ENCODE measurements around the gene GAK.
A peak's percentile ranks its signal among the peaks of the same experiment; 100 is the strongest.
"Not testable (repeated sequence)": the region's sequence is repeated elsewhere in the genome, so short reads cannot be mapped to it uniquely, and the experiment has no call there.

GAK gene

DNA sequence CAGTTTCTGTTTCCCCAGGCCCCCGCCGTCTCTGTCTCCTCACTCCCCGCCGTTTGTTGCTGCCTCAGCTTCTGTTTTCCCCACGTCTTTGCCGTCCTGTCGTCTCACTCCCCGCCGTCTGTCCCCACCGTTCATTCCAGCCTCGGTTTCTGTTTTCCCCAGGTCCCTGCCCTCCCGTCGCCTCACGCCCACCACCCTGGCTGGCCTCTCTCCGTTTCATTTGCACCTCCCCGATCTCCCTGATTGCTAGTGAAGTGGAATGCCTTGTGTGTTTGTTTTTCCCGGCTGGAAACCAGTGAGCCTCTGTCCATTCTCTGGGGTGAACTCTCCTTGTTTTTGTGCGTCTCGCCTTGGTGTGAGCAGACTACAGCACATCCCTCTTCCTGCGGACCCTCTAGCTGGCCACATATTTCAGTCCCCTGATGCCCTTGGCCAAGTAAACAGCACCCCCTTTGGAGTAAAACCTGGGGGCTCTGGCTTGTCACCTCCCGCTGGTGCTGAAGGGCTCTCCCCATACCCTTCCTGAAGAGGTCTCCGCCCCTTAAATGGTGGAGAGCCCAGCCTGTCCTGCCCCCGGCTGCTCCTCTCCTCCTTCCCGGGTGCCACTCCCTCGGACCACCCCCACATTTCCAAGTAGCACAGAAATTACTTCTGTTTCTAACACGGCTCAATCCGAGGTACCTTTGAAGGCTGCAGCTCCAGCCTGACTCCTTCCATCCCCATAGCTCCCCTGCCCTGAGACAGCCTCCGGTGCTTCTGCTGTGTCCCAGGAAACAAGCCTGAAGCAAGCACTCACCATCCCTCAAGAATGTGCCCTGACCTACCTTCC lies 13.4 kb upstream of the GAK start:
- Mint-ChIP-seq H3K27me3 (no peaks in the 10 kb centered on the region), H3K27ac (ENCODE audit: low read depth) (peak overlapping the region; percentile 76), H3K4me3 (no peak overlapping the region), H3K36me3 (ENCODE audit: insufficient read depth) (no peaks in the 10 kb centered on the region), H3K4me1 (peaks cover 21% of the 10 kb centered on the region), H3K9me3 (no peaks in the 10 kb centered on the region)
- DNase-seq (ENCODE audit: low spot score in 2 of 2), result no peak
- no peak for ATAC-seq (replicated peaks; ENCODE audit: extremely low read depth, poor library complexity, severe bottlenecking)

DNA sequence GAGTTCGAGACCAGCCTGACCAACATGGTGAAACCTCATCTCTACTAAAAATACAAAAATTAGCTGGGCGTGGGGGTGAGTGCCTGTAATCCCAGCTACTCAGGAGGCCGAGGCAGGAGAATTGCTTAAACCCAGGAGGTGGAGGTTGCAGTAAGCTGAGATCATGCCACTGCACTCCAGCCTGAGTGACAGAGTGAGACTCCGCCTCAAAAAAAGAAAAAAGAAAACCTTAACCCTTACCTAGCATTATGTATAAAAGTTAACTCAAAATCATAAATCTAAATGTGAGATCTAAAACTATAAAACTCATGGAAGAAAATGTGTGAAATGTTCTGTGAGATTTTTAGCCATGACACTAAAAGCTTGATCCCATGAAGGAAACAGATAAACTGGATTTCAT lies 7.4 kb upstream of the GAK start:
- not testable (repeated sequence) for H3K4me3 Mint-ChIP-seq; H3K27ac Mint-ChIP-seq (ENCODE audit: low read depth); H3K9me3 Mint-ChIP-seq; H3K27me3 Mint-ChIP-seq; H3K36me3 Mint-ChIP-seq (ENCODE audit: insufficient read depth); ATAC-seq (replicated peaks; ENCODE audit: extremely low read depth, poor library complexity, severe bottlenecking); DNase-seq (ENCODE audit: low spot score in 2 of 2)
- peaks cover 17% of the 10 kb centered on the region for H3K4me1 Mint-ChIP-seq

DNA sequence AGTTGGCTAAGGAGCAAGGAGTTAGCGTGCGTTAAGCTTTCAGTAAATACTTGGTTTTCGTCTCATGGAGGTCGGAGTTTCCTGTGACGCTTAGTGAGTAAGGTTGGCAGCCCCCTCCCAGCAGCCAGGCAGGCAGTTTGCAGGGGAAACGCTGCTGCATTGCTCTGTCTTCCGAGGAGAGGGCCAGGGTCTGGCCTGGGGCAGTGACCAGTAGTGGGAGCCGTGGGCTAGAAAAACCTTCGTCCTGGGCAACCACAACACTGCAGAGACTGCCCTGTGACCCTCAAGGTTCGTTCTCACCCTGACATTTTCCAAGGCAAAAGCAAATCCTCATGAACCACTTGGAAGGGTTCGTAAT lies 576 bp upstream of the GAK start:
- Mint-ChIP-seq H3K36me3 (ENCODE audit: insufficient read depth) (peaks cover 23% of the 10 kb centered on the region), H3K4me3 (peak overlapping the region; percentile 93), H3K27ac (ENCODE audit: low read depth) (peak overlapping the region; percentile 91), H3K4me1 (peaks cover 40% of the 10 kb centered on the region), H3K27me3 (no peaks in the 10 kb centered on the region), H3K9me3 (no peaks in the 10 kb centered on the region)
- ATAC-seq (replicated peaks; ENCODE audit: extremely low read depth, poor library complexity, severe bottlenecking) (no peak), DNase-seq (ENCODE audit: low spot score in 2 of 2) (no peak)

DNA sequence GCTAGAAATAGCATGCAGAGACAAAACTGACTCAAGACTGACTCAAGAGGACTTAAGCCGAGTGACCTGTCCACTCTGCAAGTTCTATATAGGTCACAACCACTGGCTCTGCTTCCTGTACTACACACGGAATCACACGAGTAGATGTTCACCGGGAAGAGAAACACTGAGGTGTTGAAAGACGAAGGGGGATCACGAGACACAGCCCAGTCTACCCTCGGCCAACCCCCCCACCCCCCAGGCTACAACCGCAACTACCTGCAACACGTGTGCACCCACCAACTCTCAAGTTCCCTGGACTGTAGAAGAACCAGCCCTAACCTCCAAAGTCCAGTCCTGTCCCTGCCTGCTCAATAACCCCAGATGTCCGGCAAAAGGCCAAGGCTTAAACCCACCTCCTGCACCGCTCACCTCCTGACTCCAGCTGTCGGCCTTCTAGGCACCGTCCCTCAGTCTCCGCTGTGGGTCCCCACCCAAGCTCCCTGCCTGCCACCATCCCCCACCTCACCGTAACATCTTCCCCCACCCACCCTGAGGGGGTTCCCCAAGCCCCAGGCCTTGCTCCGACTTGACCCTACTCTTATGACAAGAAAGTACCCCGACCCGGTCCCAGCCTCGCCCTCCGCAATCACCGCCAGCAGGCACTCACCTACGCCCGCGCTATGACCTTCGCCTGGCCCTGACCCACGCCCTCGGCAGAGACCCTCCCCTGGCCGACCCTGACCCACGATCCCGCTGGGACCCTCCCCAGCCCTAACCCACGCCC lies 739 bp downstream of the GAK start:
- Mint-ChIP-seq H3K9me3 (no peaks in the 10 kb centered on the region), H3K4me3 (peak overlapping the region; percentile 93), H3K4me1 (peaks cover 40% of the 10 kb centered on the region), H3K27me3 (no peaks in the 10 kb centered on the region), H3K36me3 (ENCODE audit: insufficient read depth) (peaks cover 23% of the 10 kb centered on the region), H3K27ac (ENCODE audit: low read depth) (peak overlapping the region; percentile 91)
- ATAC-seq (replicated peaks; ENCODE audit: extremely low read depth, poor library complexity, severe bottlenecking) (peak; percentile 9), DNase-seq (ENCODE audit: low spot score in 2 of 2) (no peak)

DNA sequence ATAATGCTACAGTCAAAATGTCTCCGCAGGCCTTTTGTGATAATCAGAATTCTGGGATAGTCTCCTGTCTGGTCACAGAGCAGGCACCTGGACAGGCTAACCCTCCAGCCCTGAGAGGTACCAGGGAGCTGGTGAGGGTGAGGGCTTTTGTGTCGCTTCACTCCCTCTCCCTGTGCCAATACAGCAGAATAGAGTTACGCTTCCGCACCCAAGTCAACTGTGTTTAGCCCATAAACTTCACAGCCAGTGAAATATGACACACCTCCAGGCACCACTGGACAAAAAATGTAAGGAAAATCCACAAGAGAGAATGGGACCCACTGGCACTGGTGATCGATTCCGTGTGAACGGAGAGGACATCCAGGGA lies 1.3 kb downstream of the GAK start:
- Mint-ChIP-seq H3K4me3 (peak overlapping the region; percentile 93), H3K9me3 (no peaks in the 10 kb centered on the region), H3K27ac (ENCODE audit: low read depth) (peak overlapping the region; percentile 91), H3K4me1 (peaks cover 40% of the 10 kb centered on the region), H3K27me3 (no peaks in the 10 kb centered on the region), H3K36me3 (ENCODE audit: insufficient read depth) (peaks cover 25% of the 10 kb centered on the region)
- DNase-seq (ENCODE audit: low spot score in 2 of 2), result no peak
- ATAC-seq (replicated peaks; ENCODE audit: extremely low read depth, poor library complexity, severe bottlenecking), result no peak

DNA sequence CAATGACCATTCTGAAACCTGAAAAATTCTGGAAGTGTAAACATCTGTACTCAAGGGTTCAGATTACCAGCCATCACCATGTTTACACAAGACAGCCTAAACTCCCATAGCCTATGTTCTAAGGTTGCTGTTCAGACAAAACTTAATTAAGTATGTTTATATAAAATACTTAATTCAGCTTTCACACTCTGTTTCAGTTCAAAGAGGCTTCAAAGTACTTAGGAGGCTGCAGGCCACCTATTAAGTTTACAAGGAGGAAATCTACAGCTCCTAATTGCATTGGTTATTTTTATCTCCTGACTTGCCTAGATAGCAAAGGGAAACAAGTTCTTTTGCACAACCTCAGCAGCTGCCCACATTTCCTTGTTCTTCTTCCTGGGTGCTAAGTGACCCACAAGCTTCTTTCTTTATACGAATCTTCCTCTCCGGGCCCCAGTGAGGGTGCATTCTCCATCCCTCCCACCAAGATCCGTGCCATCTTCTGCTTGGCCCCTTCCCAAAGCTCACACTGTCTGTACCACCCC lies 2.0 kb downstream of the GAK start:
- Mint-ChIP-seq H3K9me3 (no peaks in the 10 kb centered on the region), H3K4me1 (peaks cover 48% of the 10 kb centered on the region), H3K27me3 (no peaks in the 10 kb centered on the region), H3K27ac (ENCODE audit: low read depth) (peak overlapping the region; percentile 91), H3K4me3 (peak overlapping the region; percentile 93), H3K36me3 (ENCODE audit: insufficient read depth) (peaks cover 27% of the 10 kb centered on the region)
- ATAC-seq (replicated peaks; ENCODE audit: extremely low read depth, poor library complexity, severe bottlenecking) (no peak), DNase-seq (ENCODE audit: low spot score in 2 of 2) (no peak)

DNA sequence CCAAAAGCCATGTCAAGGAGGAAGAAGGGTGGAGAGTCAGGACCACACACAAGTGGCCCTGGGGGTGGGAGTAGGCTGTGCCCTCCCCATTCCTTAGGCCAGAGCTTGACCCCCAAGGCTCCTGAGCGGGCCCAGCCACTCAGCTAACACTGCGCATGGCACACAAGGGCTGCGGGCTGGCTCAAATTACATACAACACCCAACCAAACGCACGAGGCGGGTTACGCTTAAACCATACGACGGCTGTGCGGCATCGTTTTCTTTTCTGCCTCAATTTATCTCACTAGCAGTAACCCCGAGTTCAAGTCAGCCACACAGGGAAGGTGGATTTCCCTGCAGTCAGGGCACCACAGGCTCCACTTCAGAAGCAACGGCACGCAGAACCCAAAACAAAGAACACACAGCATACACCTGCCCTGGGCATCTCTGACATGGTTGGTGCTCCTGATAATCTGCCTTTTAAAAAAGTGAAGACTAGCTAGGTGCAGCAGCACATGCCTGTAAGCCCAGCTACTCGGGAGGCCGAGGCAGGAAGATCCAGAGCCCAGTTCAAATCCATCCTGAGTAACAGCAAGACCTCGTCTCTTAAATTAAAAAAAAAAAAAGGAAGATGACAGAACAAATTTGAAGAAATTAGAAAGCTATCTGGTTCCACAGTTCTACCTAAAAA lies 2.9 kb downstream of the GAK start:
- no peak for DNase-seq (ENCODE audit: low spot score in 2 of 2)
- Mint-ChIP-seq H3K27ac (ENCODE audit: low read depth) (peak overlapping the region; percentile 44), H3K4me3 (no peak overlapping the region), H3K4me1 (peaks cover 53% of the 10 kb centered on the region), H3K9me3 (no peaks in the 10 kb centered on the region), H3K36me3 (ENCODE audit: insufficient read depth) (peaks cover 32% of the 10 kb centered on the region), H3K27me3 (no peaks in the 10 kb centered on the region)
- ATAC-seq (replicated peaks; ENCODE audit: extremely low read depth, poor library complexity, severe bottlenecking), result no peak

DNA sequence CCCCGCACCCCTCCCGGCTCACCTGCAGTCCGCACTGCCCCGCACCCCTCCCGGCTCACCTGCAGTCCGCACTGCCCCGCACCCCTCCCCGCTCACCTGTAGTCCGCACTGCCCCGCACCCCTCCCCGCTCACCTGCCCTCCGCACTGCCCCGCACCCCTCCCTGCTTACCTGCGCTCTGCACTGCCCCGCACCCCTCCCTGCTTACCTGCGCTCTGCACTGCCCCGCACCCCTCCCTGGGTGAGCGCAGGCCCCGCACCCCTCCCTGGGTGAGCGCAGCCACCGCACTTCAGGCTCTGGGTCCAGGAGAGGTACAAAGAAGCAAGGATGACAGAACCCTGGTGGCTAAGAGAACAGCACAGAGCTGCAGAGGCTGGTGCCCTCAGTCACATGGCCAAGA lies 4.5 kb downstream of the GAK start:
- not testable (repeated sequence) for H3K4me3 Mint-ChIP-seq; H3K27me3 Mint-ChIP-seq; H3K27ac Mint-ChIP-seq (ENCODE audit: low read depth); H3K9me3 Mint-ChIP-seq; DNase-seq (ENCODE audit: low spot score in 2 of 2); ATAC-seq (replicated peaks; ENCODE audit: extremely low read depth, poor library complexity, severe bottlenecking)
- peaks cover 30% of the 10 kb centered on the region for H3K36me3 Mint-ChIP-seq (ENCODE audit: insufficient read depth)
- peaks cover 52% of the 10 kb centered on the region for H3K4me1 Mint-ChIP-seq

DNA sequence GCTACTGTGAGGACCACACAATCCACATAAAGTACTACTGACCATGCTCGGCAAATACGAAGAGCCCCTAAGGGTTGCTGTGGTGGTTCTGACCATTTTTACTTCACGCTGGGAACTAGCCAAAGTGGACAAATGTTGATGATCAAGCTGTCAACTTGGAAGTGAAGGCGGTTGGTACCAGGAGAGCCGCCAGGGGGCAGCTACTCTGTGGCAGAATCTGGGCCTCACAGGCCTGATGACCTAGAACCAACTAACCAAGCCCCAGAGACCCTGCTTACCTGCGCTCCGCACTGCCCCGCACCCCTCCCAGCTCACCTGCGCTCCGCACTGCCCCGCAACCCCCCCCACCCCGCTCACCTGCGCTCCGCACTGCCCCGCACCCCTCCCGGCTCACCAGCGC lies 5.6 kb downstream of the GAK start:
- no peak for DNase-seq (ENCODE audit: low spot score in 2 of 2)
- Mint-ChIP-seq H3K4me3 (peak overlapping the region; percentile 25), H3K27me3 (no peaks in the 10 kb centered on the region), H3K27ac (ENCODE audit: low read depth) (peak overlapping the region; percentile 13), H3K4me1 (peaks cover 55% of the 10 kb centered on the region), H3K9me3 (no peaks in the 10 kb centered on the region), H3K36me3 (ENCODE audit: insufficient read depth) (peaks cover 20% of the 10 kb centered on the region)
- no peak for ATAC-seq (replicated peaks; ENCODE audit: extremely low read depth, poor library complexity, severe bottlenecking)

DNA sequence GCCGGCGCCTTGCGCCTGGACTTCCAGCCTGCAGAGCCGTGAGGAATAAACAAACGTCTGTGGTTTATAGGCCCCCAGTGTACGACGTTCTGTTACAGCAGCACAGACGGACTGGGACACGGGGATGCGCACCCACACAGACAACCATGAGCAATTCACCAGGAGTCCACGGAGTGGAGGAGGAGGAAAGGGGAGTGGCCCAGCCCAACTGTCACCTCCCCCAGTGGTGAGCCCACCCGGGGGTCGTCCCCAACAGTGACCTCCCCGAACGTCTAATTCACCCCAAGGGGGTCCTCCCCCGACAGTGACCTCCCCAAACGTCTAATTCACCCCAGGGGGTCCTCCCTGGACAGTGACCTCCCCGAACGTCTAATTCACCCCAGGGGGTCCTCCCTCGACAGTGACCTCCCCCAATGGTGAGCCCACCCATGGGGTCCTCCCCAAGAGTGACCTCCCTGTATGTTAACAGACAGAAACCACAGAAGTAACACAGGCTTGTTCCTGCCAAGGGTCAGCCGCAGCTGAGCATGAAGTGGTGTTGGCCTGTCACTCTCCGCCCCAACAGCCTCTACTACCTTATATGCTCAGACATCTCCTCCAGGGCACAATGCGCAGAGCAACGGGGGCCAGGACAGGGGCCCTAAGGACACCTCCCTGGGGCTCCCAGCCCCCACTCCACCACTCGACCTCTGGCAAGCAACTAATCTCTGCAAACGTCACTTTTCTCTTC lies 6.2 kb downstream of the GAK start:
- Mint-ChIP-seq H3K36me3 (ENCODE audit: insufficient read depth) (peaks cover 14% of the 10 kb centered on the region), H3K4me3 (peak overlapping the region; percentile 25), H3K27ac (ENCODE audit: low read depth) (peak overlapping the region; percentile 13), H3K27me3 (no peaks in the 10 kb centered on the region), H3K9me3 (no peaks in the 10 kb centered on the region), H3K4me1 (peaks cover 54% of the 10 kb centered on the region)
- ATAC-seq (replicated peaks; ENCODE audit: extremely low read depth, poor library complexity, severe bottlenecking), result no peak
- DNase-seq (ENCODE audit: low spot score in 2 of 2), result no peak

DNA sequence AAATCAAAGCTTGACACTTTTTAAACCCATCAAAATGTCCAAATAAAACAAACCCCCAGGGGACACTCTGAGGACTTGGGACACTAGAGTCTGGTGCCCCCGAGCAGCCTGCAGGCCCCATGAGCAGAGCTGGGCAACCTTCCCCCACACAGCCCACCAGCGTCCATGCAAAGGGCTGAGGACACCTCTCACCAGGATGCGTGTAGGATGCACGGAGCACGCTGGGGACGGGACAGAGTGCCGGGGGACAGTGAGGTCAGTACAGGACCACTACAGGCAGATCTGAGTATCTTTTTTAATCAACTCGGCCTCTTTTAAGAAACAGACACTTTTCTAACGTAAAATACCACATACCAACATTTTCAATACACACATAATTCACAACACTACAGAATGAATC lies 6.9 kb downstream of the GAK start:
- no peaks in the 10 kb centered on the region for H3K27me3 Mint-ChIP-seq
- DNase-seq (ENCODE audit: low spot score in 2 of 2) (no peak), ATAC-seq (replicated peaks; ENCODE audit: extremely low read depth, poor library complexity, severe bottlenecking) (no peak)
- H3K4me3 Mint-ChIP-seq, result no peak overlapping the region
- H3K4me1 Mint-ChIP-seq, result peaks cover 49% of the 10 kb centered on the region
- peak overlapping the region; percentile 70 for H3K27ac Mint-ChIP-seq (ENCODE audit: low read depth)
- peaks cover 12% of the 10 kb centered on the region for H3K36me3 Mint-ChIP-seq (ENCODE audit: insufficient read depth)
- no peaks in the 10 kb centered on the region for H3K9me3 Mint-ChIP-seq
